ENCODE data around the gene RNF220. TPM values are rescaled to one million over a fixed set of nuclear protein-coding genes. Genes with fewer than 3 reads are reported as not detected.

The RNF220 gene
- total and polyA plus RNA-seq, 12 donors, result 41.8 to 82.5 (median 58.0) TPM

- intact Hi-C loops (cut with DNase I), result loop anchor here in 7 of 10 donors (2.0 to 10.0 kb wide), 4 partner anchors 216 to 378 kb away; no protein-coding TSS in a partner anchor
- Histone ChIP-seq H3K27ac (no peak overlapping the region), H3K4me1 (no peaks in the 10 kb centered on the region), H3K27me3 (peaks cover 0 to 13% (median 4%) of the 10 kb centered on the region in 7 donors), H3K4me3 (no peak overlapping the region), H3K9me3 (no peaks in the 10 kb centered on the region), H3K36me3 (no peaks in the 10 kb centered on the region)
- no peak for ATAC-seq
- no peak for DNase-seq
- 85% methylated on average over 6 of the region's 6 CpGs for WGBS, 2 donors
- TF ChIP-seq CTCF (IDR thresholded peaks at IDR 0.05), result no peak
Measured at GRCh38 chr1:44594353-44594752, 189.3 kb downstream of the RNF220 start.

GRCh38 chr1:44594871-44595735, 190.0 kb downstream of the RNF220 start:
- peak; percentile 92 to 95 (median 94) for ATAC-seq
- peak; percentile 92 to 99 (median 98) for TF ChIP-seq CTCF (IDR thresholded peaks at IDR 0.05)
- Histone ChIP-seq H3K27me3 (peaks cover 0 to 21% (median 4%) of the 10 kb centered on the region in 7 donors), H3K9me3 (no peaks in the 10 kb centered on the region), H3K4me1 (no peaks in the 10 kb centered on the region), H3K27ac (no peak overlapping the region), H3K36me3 (no peaks in the 10 kb centered on the region), H3K4me3 (no peak overlapping the region)
- WGBS, 2 donors, result 18 to 19% methylated on average over 14 of the region's 14 CpGs
- intact Hi-C loops (cut with DNase I), result loop anchor here (1.0 to 10.0 kb wide), 9 partner anchors 93 to 378 kb away; no protein-coding TSS in a partner anchor
- DNase-seq, result peak; percentile 77 to 88

GRCh38 chr1:44596511-44596910, 191.5 kb downstream of the RNF220 start:
- Histone ChIP-seq H3K4me3 (no peak overlapping the region), H3K27me3 (peaks cover 0 to 35% (median 6%) of the 10 kb centered on the region in 7 donors), H3K4me1 (no peaks in the 10 kb centered on the region), H3K9me3 (no peaks in the 10 kb centered on the region), H3K27ac (no peak overlapping the region), H3K36me3 (no peaks in the 10 kb centered on the region)
- no peak for TF ChIP-seq CTCF (IDR thresholded peaks at IDR 0.05)
- intact Hi-C loops (cut with DNase I), result loop anchor here in 6 of 10 donors (2.0 to 10.0 kb wide), 6 partner anchors 94 to 379 kb away; no protein-coding TSS in a partner anchor
- no peak for DNase-seq
- ATAC-seq, result no peak
- WGBS, 2 donors, result 51 to 52% methylated on average over 4 of the region's 4 CpGs

- Histone ChIP-seq H3K36me3 (no peaks in the 10 kb centered on the region), H3K4me1 (no peaks in the 10 kb centered on the region), H3K4me3 (no peak overlapping the region), H3K9me3 (no peaks in the 10 kb centered on the region), H3K27me3 (peaks cover 0 to 50% (median 7%) of the 10 kb centered on the region in 7 donors), H3K27ac (no peak overlapping the region)
- WGBS, 2 donors, result 74 to 79% methylated on average over 10 of the region's 10 CpGs
- ATAC-seq (no peak), DNase-seq (no peak)
- no peak for TF ChIP-seq CTCF (IDR thresholded peaks at IDR 0.05)
- intact Hi-C loops (cut with DNase I), result loop anchor here in 5 of 10 donors (5.0 to 10.0 kb wide), 5 partner anchors 96 to 381 kb away; no protein-coding TSS in a partner anchor
Measured at GRCh38 chr1:44598167-44598566, 193.1 kb downstream of the RNF220 start.

Measured in heart right ventricle (tissue), 16 donors.